Mammary epithelial cell (primary cell): ENCODE results near the gene TMPRSS11D.

Source experiments
- CTCF ChIP-seq, 2 donors: IDR thresholded peaks in 1 of 2; conservative IDR thresholded peaks in 1 of 2; 2 replicates each; pipeline ENCODE4 v1.5.1; 2011 to 2012; ENCODE audit warnings: inconsistent platforms in 2 of 2, low read length in 2 of 2, mild to moderate bottlenecking in 2 of 2, control low read depth in 1 of 2, low read depth in 1 of 2; ENCODE audit not compliant: insufficient read depth in 1 of 2; ENCODE audit errors: extremely low read depth in 1 of 2
- EZH2 ChIP-seq: IDR thresholded peaks from 2 replicates; pipeline ENCODE4 v1.6.1; 2012; ENCODE audit warnings: low read length, inconsistent platforms, borderline replicate concordance

DNA sequence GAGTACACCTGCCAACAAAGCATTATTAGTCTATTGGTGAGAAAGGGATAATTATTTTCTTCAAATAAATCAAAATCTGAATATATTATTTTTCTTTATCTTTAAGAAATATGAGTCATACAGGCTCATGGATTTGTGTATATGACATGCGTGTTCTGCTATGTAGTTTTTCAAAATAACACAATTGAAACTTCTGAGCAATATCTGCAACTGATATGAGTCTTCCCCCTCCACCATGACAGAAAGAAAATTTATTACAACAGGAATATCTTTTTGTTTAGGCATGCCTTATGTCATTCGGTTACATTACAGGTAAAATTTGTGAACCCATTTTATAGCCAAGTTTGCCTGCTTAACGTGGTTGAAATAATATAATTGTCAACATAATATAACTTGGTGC, 47.5 kb upstream of the TMPRSS11D start:
- TF ChIP-seq CTCF (conservative IDR thresholded peaks at IDR 0.05 in 1 of 2, IDR thresholded peaks at IDR 0.05 in 1 of 2; ENCODE audit: extremely low read depth in 1 of 2, insufficient read depth in 1 of 2, low read depth in 1 of 2, low read length in 2 of 2) (no peak), EZH2 (no peak)
